Activated T-helper 17 cell treated with anti-CD3 and anti-CD28 coated beads, Interleukin-2, amount 50 U/mL, for 72 hours (primary cell): Measurements from ENCODE around the gene THRSP. TPM values are rescaled to one million over a fixed set of nuclear protein-coding genes. Genes with fewer than 3 reads are reported as not detected.
"Not testable (repeated sequence)": the region's sequence is repeated elsewhere in the genome, so short reads cannot be mapped to it uniquely, and the experiment has no call there.

Experiments
- ATAC-seq: fragments of 150-1000 bp; cut with Tn5 transposase; replicated peaks from 2 replicates; pipeline ENCODE4 v1.10.0; 2021; ENCODE audit warnings: mild to moderate bottlenecking, moderate library complexity
- H3K27ac Mint-ChIP-seq: one replicate; pipeline ENCODE4 v1.8.0; 2022; ENCODE audit warnings: mixed read lengths
- H3K27me3 Mint-ChIP-seq: one replicate; pipeline ENCODE4 v1.8.0; 2022; ENCODE audit warnings: mixed read lengths
- H3K36me3 Mint-ChIP-seq: one replicate; pipeline ENCODE4 v1.8.0; 2022; ENCODE audit warnings: low read depth, mild to moderate bottlenecking, mixed read lengths
- H3K4me1 Mint-ChIP-seq: one replicate; pipeline ENCODE4 v1.8.0; 2022; ENCODE audit warnings: mixed read lengths
- H3K4me3 Mint-ChIP-seq: one replicate; pipeline ENCODE4 v1.8.0; 2022; ENCODE audit warnings: mild to moderate bottlenecking, mixed read lengths
- H3K9me3 Mint-ChIP-seq: one replicate; pipeline ENCODE4 v1.8.0; 2022; ENCODE audit warnings: mixed read lengths
- total RNA-seq, 2 donors: library from RNA; stranded (reverse); gene quantifications; one replicate each; pipeline ENCODE4 v1.2.3, GENCODE V29; 2022

Gene THRSP
- not detected for total RNA-seq

DNA sequence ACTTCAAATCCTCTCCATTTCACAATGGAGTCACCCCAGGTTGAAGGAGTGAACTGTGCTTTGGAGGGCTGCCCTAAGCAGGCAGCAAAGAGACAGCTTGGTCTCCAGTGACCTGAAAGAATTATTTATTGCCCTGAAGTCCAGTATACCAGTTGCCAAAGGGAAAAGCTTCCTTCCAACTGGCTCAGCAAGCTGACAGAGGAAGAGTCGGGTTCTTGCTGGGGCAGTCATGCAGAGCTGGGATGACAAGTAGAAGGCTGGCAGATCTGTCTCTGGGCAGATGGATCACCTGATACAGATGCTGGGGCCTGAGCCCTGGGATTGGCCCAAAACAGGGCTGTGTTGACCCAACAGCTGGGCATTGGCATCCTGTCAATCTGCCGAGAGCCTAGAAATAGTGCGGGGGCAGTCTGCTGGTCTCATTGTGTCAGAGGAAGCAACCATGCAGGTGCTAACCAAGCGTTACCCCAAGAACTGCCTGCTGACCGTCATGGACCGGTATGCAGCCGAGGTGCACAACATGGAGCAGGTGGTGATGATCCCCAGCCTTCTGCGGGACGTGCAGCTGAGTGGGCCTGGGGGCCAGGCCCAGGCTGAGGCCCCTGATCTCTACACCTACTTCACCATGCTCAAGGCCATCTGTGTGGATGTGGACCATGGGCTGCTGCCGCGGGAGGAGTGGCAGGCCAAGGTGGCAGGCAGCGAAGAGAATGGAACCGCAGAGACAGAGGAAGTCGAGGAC lies at the start of gene THRSP:
Gene THRSP, plus strand, starts transcription at position 422 of the 742 bp plus-strand sequence. Its CDS starts 21 bp downstream, at position 443.
- H3K36me3 Mint-ChIP-seq, result peaks cover 13% of the 10 kb centered on the region
- no peaks in the 10 kb centered on the region for H3K9me3 Mint-ChIP-seq
- no peak within 1 kb of the TSS for H3K4me3 Mint-ChIP-seq
- ATAC-seq, result no peak
- H3K4me1 Mint-ChIP-seq, result no peaks in the 10 kb centered on the region
- H3K27ac Mint-ChIP-seq, result peak within 1 kb of the TSS; percentile 5
- H3K27me3 Mint-ChIP-seq, result no peaks in the 10 kb centered on the region

DNA sequence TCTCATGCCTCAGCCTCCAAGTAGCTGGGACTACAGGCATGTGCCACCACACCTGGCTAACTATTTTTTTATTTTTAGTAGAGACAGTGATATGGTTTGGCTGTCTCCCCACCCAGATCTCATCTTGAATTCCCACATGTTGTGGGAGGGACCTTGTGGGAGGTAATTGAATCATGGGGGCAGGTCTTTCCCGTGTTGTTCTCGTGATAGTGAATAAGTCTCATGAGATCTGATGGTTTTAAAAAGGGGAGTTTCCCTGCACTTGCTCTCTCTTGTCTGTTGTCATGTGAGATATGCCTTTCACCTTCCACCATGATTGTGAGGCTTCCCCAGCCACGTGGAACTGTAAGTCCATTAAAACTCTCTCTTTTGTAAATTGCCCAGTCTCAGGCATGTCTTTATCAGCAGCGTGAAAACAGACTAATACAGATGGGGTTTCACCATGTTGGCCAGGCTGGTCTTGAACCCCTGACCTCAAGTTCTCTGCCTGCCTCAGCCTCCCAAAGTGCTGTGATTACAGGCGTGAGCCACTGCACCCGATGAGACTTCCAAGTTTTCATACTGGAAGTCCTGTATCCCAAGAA lies 48.6 kb upstream of the THRSP start:
- not testable (repeated sequence) for H3K9me3 Mint-ChIP-seq, H3K4me1 Mint-ChIP-seq, H3K27ac Mint-ChIP-seq, H3K4me3 Mint-ChIP-seq, H3K27me3 Mint-ChIP-seq, H3K36me3 Mint-ChIP-seq, ATAC-seq

DNA sequence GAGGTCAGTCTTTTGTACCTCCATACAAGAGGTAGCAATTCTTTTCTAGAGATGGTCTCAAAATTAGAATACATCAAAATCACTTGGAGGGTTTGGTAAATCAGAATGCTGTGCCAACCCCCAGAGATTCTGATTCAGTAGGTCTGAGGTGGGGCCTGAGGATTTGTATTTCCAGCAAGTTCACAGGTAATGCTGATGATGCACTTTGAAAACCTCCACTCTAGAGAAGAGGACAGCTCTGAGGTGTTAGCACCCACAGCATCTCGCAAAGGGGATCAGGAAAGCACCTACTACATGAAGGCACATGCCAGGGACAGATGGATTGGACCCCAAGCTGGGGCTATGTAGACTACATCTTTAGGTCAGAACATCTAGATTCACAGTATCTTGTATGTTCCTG lies 47.8 kb upstream of the THRSP start:
- no peak overlapping the region for H3K4me3 Mint-ChIP-seq
- no peak overlapping the region for H3K27ac Mint-ChIP-seq
- H3K36me3 Mint-ChIP-seq, result no peaks in the 10 kb centered on the region
- no peak for ATAC-seq
- peaks cover 3% of the 10 kb centered on the region for H3K27me3 Mint-ChIP-seq
- no peaks in the 10 kb centered on the region for H3K9me3 Mint-ChIP-seq
- no peaks in the 10 kb centered on the region for H3K4me1 Mint-ChIP-seq

DNA sequence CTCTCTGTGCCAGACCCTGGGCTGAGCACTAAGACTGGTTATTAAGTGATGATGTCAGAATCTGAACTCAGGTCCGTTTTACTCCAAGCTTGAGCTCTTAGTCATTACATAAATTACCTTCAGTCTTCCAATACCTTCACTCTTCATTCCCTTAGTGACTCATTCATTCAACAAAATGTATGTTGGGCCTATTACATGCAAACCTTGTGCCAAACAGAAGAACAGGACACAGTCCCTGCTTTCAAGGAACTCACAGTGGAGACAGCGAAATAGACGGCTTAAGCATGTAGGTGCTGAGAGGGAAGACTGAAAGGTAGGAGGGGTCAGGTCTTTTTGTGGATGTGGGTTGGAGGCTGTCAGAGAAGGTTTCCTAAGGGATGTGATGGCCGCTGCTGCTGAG lies 43.9 kb upstream of the THRSP start:
- H3K27me3 Mint-ChIP-seq, result peaks cover 14% of the 10 kb centered on the region
- no peaks in the 10 kb centered on the region for H3K9me3 Mint-ChIP-seq
- H3K36me3 Mint-ChIP-seq, result no peaks in the 10 kb centered on the region
- H3K4me3 Mint-ChIP-seq, result no peak overlapping the region
- no peak overlapping the region for H3K27ac Mint-ChIP-seq
- H3K4me1 Mint-ChIP-seq, result no peaks in the 10 kb centered on the region
- ATAC-seq, result no peak

- Mint-ChIP-seq H3K4me3 (no peak overlapping the region), H3K36me3 (no peaks in the 10 kb centered on the region), H3K27me3 (peaks cover 14% of the 10 kb centered on the region), H3K4me1 (no peaks in the 10 kb centered on the region), H3K9me3 (no peaks in the 10 kb centered on the region), H3K27ac (no peak overlapping the region)
- ATAC-seq, result no peak
These were observed 43.4 kb upstream of the THRSP start for GRCh38 chr11:78020246-78020645.

DNA sequence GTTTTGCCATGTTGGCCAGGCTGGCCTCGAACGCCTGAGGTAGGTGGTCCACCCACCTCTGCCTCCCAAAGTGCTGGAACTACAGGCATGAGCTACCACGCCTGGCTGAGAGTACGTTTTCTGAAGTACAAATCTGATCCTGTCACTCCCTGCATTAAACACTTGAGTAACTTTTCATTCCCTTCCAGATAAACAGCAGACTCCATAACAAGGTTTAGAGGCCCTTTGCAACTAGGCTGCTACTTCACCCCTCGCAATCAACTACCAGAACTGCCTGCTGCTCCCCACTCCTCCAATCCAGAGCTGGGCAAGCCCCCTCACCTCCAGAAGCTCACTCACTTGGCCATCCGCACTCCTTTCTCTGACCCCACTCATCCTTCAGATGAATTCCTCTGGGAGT lies 42.0 kb upstream of the THRSP start:
- no peak for ATAC-seq
- Mint-ChIP-seq H3K4me3 (no peak overlapping the region), H3K4me1 (no peaks in the 10 kb centered on the region), H3K36me3 (no peaks in the 10 kb centered on the region), H3K9me3 (no peaks in the 10 kb centered on the region), H3K27ac (no peak overlapping the region), H3K27me3 (peaks cover 14% of the 10 kb centered on the region)

DNA sequence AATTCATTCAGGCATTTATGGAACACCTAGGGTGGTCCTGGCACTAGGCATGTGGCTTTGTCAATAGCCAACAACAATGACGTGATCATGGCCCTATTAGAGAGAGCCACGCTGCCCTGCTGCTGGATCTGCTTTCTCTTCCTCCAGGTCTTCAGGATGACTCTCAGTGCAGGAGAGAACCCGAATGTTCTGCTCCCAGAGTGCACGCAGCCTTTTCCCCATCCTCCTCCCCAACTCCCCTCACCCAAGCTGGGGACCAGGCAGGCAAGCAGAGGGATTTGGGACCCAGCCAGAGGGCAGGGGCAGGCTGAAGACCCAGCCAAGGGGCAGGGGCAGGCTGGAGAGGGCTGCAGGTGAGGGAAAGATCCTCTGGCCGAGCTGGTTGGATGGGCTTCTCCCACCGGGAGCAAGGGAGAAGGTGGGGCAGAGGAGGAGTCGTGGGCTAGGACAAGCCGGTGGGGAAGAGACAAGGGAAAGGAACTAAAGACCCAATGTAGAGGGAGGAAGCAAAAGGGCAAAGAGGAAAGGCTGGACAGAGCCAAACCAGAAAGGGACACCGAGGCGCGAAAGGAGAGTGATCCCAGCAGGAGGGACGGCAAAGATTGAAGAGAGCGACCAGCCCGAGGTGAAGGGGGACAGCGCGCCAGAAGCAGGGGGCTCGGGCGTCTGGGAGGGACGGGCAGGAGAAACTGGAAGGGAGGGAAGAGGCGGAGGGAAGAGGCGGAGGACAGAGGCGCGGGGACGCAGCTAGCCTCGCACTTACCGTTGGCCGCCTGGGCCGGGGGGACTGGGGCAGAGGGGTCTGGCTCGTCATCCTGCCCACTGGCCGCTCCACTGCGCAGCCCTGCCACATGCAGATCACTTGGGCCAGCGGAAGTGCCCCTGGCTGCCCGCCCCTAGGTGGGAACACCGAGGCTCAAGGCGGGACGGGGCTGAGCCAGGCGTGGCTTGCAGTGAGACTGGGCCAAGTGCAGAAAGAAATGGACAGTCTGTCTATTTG lies 41.0 kb upstream of the THRSP start, which contains the start of gene KCTD14:
Gene KCTD14, minus strand, starts transcription at position 880 of the 1,000 bp plus-strand sequence. Its CDS starts 27 bp downstream, at position 853.
- ATAC-seq, result no peak
- no peaks in the 10 kb centered on the region for H3K9me3 Mint-ChIP-seq
- H3K27ac Mint-ChIP-seq, result no peak within 1 kb of the TSS
- H3K27me3 Mint-ChIP-seq, result peaks cover 14% of the 10 kb centered on the region
- no peaks in the 10 kb centered on the region for H3K36me3 Mint-ChIP-seq
- H3K4me3 Mint-ChIP-seq, result no peak within 1 kb of the TSS
- H3K4me1 Mint-ChIP-seq, result no peaks in the 10 kb centered on the region

- Mint-ChIP-seq H3K4me1 (no peaks in the 10 kb centered on the region), H3K4me3 (no peak overlapping the region), H3K27me3 (peaks cover 14% of the 10 kb centered on the region), H3K27ac (no peak overlapping the region), H3K9me3 (no peaks in the 10 kb centered on the region), H3K36me3 (no peaks in the 10 kb centered on the region)
- no peak for ATAC-seq
These were observed 40.2 kb upstream of the THRSP start for GRCh38 chr11:78023426-78023825.

DNA sequence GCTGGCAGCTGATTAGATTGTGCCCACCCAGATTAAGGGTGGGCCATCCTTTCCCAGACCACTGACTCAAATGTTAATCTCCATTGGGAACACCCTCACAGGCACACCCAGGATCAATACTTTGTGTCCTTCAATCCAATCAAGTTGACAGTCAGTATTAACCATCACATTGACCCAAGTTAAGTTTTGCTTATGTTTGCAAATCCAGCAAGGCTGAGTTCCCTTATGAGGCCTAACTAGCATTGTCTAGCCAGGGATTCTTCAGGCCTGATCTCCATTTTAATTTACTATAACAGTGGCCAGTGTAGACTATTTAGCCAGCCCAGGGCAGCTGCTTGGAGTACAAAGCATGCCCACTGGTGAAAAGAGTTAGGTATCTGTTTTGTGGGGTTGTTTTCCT lies 38.3 kb upstream of the THRSP start:
- H3K27me3 Mint-ChIP-seq, result peaks cover 14% of the 10 kb centered on the region
- no peaks in the 10 kb centered on the region for H3K4me1 Mint-ChIP-seq
- H3K4me3 Mint-ChIP-seq, result no peak overlapping the region

GRCh38 chr11:78027759-78028158 lies 35.9 kb upstream of the THRSP start:
- ATAC-seq, result no peak
- peaks cover 2% of the 10 kb centered on the region for H3K27me3 Mint-ChIP-seq
- no peaks in the 10 kb centered on the region for H3K9me3 Mint-ChIP-seq
- H3K4me3 Mint-ChIP-seq, result no peak overlapping the region
- no peaks in the 10 kb centered on the region for H3K4me1 Mint-ChIP-seq
- H3K27ac Mint-ChIP-seq, result no peak overlapping the region
- H3K36me3 Mint-ChIP-seq, result no peaks in the 10 kb centered on the region

More for the DNA sequence above, 38.3 kb upstream of the THRSP start:
- Mint-ChIP-seq H3K27ac (no peak overlapping the region), H3K9me3 (no peaks in the 10 kb centered on the region), H3K36me3 (no peaks in the 10 kb centered on the region)
- ATAC-seq, result no peak

GRCh38 chr11:78028423-78028822 lies 35.2 kb upstream of the THRSP start:
- H3K9me3 Mint-ChIP-seq, H3K4me3 Mint-ChIP-seq, H3K36me3 Mint-ChIP-seq, H3K4me1 Mint-ChIP-seq, H3K27me3 Mint-ChIP-seq, ATAC-seq, H3K27ac Mint-ChIP-seq: not testable (repeated sequence)

DNA sequence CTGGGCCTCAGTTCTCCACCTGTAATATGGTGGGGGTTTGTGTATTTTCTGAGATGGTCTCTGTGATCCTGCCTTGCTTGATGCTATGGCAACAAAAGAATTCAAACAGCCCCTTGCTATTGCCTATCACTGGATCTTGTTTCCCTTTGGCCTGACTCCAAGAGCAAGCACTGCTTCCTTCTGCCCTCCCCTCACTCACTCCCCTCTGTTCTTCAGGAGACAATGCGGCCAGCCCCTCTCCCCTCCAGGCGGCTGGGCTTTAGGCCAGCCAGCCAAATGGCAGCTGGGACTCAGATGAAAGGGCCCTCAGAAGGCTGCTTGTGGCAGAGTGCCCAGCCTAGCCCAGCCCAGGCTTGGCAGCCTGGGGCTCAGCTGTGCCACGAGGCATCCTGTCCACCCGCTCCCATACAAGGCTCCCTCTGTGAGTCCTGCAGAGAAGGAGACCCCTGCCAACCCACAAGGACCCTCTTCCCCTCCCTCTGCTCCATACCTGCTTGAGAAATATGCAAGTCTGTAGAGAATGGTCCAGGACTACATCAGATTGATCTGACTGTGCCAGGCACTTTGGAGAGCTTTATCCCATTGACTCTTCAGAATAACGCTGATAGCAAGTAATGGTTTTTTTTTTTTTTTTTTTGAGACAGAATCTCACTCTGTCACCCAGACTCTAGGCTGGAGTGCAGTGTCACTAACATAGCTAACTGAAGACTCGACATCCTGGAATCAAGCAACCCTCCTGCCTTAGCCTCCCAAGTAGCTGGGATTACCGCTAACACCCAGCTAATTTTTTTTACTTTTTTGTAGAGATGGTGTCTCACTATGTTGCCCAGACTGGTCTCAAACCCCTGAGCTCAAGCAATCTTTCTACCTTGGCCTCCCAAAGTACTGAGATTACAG lies 33.0 kb upstream of the THRSP start:
- Mint-ChIP-seq H3K4me1 (no peaks in the 10 kb centered on the region), H3K4me3 (no peak overlapping the region), H3K9me3 (no peaks in the 10 kb centered on the region), H3K27me3 (no peaks in the 10 kb centered on the region), H3K27ac (no peak overlapping the region), H3K36me3 (no peaks in the 10 kb centered on the region)
- no peak for ATAC-seq

DNA sequence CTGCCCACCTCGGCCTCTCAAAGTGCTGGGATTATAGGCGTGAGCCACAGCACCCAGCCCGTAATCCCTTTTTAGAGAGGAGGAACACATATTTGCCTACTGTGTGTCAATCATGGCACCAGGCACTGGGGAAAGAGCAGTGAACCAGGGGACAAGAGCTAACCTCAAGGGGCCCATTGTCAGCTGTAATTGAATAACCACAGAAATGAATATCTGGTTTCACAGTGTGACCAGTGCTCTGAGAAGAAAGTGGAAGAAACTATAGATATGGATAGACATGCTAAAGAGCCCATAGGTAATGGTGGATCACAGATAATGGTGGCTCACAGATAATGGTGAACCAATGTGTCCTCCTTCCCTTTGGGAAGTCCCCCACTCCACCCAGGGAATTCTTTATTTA lies 32.0 kb upstream of the THRSP start:
- Mint-ChIP-seq H3K4me3 (no peak overlapping the region), H3K9me3 (no peaks in the 10 kb centered on the region), H3K36me3 (no peaks in the 10 kb centered on the region), H3K4me1 (no peaks in the 10 kb centered on the region), H3K27me3 (no peaks in the 10 kb centered on the region), H3K27ac (no peak overlapping the region)
- no peak for ATAC-seq

DNA sequence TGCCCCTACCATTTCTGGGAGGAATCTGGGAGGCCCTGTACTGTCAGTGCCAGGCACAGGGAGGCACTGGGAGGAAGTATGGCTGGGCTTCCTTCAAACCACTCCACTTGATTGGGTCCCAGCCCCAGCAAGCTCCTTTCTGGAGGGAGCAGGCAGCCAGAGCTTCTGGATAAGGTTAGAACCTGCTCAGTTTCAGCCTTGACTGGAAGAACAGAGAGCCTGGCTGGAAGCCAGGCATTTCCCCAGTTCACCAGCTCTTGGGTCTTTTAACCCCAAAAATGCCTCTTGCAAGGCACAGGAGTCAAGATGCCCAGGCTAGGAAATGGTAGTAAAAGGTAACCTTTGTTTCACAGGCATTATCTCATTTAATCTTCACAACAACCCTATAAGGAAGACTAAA lies 31.6 kb upstream of the THRSP start:
- ATAC-seq, result no peak
- Mint-ChIP-seq H3K36me3 (no peaks in the 10 kb centered on the region), H3K27me3 (no peaks in the 10 kb centered on the region), H3K4me3 (no peak overlapping the region), H3K27ac (no peak overlapping the region), H3K4me1 (no peaks in the 10 kb centered on the region), H3K9me3 (no peaks in the 10 kb centered on the region)
